ENCODE results near the gene TSPO. TPM values are rescaled to one million over a fixed set of nuclear protein-coding genes. Genes with fewer than 3 reads are reported as not detected.

TSPO gene
- total and polyA plus RNA-seq, 9 of the 15 experiments (the other 6 are each of a cell fraction or from before 2014, with no cell fraction given): 4.9 to 126 (median 25.3) TPM

- no peak for TF ChIP-seq ZNF318 (IDR thresholded peaks at IDR 0.05; ENCODE audit: borderline replicate concordance in 1 of 2, low read depth in 1 of 2)
- no peak for TF ChIP-seq PRMT5 (CRISPR knock-in tag; IDR thresholded peaks at IDR 0.05)
- no peak for TF ChIP-seq NFATC3 (IDR thresholded peaks at IDR 0.05)
- TF ChIP-seq ZNF253 (CRISPR knock-in tag; conservative IDR thresholded peaks at IDR 0.05): no peak
- TF ChIP-seq ZNF644 (tag; IDR thresholded peaks at IDR 0.05; ENCODE audit: low read depth): no peak
- TF ChIP-seq ZNF217 (CRISPR knock-in tag; IDR thresholded peaks at IDR 0.05): no peak
- peak; percentile 75 for TF ChIP-seq RBM22 (IDR thresholded peaks at IDR 0.05; ENCODE audit: low read depth, low read length, poor library complexity, severe bottlenecking)
- peak; percentile 70 for TF ChIP-seq POLR2A (conservative IDR thresholded peaks at IDR 0.05)
- no peak for TF ChIP-seq BCLAF1 (IDR thresholded peaks at IDR 0.05; ENCODE audit: borderline replicate concordance in 1 of 2, control insufficient read depth in 1 of 2, low read depth in 2 of 2, low read length in 1 of 2)
- TF ChIP-seq RBBP5 (IDR thresholded peaks at IDR 0.05; ENCODE audit: borderline replicate concordance, insufficient read depth, low read length, poor library complexity, severe bottlenecking): peak; percentile 77
- TF ChIP-seq SP2 (IDR thresholded peaks at IDR 0.05; ENCODE audit: extremely low read depth, low read depth, low read length, poor library complexity, severe bottlenecking): no peak
- TF ChIP-seq KAT8 (IDR thresholded peaks at IDR 0.05; ENCODE audit: low read depth): no peak
- no peak for TF ChIP-seq CREB5 (CRISPR knock-in tag; IDR thresholded peaks at IDR 0.05)
- no peak for TF ChIP-seq NR1H2 (CRISPR knock-in tag; IDR thresholded peaks at IDR 0.05)
Measured at GRCh38 chr22:43142880-43143562, 8.3 kb upstream of the TSPO start, which contains the start of gene MCAT (continued).
